Islet of Langerhans (tissue), 1 donor: ENCODE data around the gene CARS1.

Source experiments
- FAIRE-seq: peaks from one replicate; lab custom pipeline; 2011; peaks lifted over from hg19 to GRCh38; lab: Jason Lieb, UNC

CARS1 gene

GRCh38 chr11:3037040-3037944 lies 19.9 kb downstream of the CARS1 start:
- FAIRE-seq, result no peak

- FAIRE-seq, result no peak
Observed at GRCh38 chr11:3036419-3036818, 20.8 kb downstream of the CARS1 start.

GRCh38 chr11:3035333-3035732 lies 21.9 kb downstream of the CARS1 start:
- FAIRE-seq, result no peak

- no peak for FAIRE-seq
Observed at GRCh38 chr11:3030289-3031070, 26.7 kb downstream of the CARS1 start.

GRCh38 chr11:3028813-3029212 lies 28.4 kb downstream of the CARS1 start:
- FAIRE-seq, result no peak

GRCh38 chr11:3026803-3027202 lies 30.4 kb downstream of the CARS1 start:
- no peak for FAIRE-seq

- no peak for FAIRE-seq
Observed at GRCh38 chr11:3022982-3023381, 34.2 kb downstream of the CARS1 start.

GRCh38 chr11:3022300-3022967 lies 34.8 kb downstream of the CARS1 start:
- FAIRE-seq, result no peak

GRCh38 chr11:3021125-3021524 lies 36.1 kb downstream of the CARS1 start:
- FAIRE-seq, result no peak

- FAIRE-seq, result no peak
Observed at GRCh38 chr11:3020011-3020410, 37.2 kb downstream of the CARS1 start.

GRCh38 chr11:3018596-3018995 lies 38.6 kb downstream of the CARS1 start:
- FAIRE-seq, result no peak

- FAIRE-seq, result no peak
Observed at GRCh38 chr11:3016861-3017260, 40.4 kb downstream of the CARS1 start.

GRCh38 chr11:3015796-3016195 lies 41.4 kb downstream of the CARS1 start:
- no peak for FAIRE-seq

GRCh38 chr11:3014943-3015342 lies 42.3 kb downstream of the CARS1 start:
- FAIRE-seq, result no peak

GRCh38 chr11:3014057-3014938 lies 42.9 kb downstream of the CARS1 start:
- no peak for FAIRE-seq

- FAIRE-seq, result no peak
Observed at GRCh38 chr11:3011891-3012885, 45.0 kb downstream of the CARS1 start.

GRCh38 chr11:3010521-3011275 lies 46.5 kb downstream of the CARS1 start:
- FAIRE-seq, result no peak

- no peak for FAIRE-seq
Observed at GRCh38 chr11:3010004-3010403, 47.2 kb downstream of the CARS1 start.

GRCh38 chr11:3009481-3009880 lies 47.7 kb downstream of the CARS1 start:
- FAIRE-seq, result no peak
